ENCODE data around the gene TUBA4A. TPM values are rescaled to one million over a fixed set of nuclear protein-coding genes. Genes with fewer than 3 reads are reported as not detected.
"Not testable (repeated sequence)": the region's sequence is repeated elsewhere in the genome, so short reads cannot be mapped to it uniquely, and the experiment has no call there.

TUBA4A gene
- total and polyA plus RNA-seq, 5 donors from 2014 or later: 217 to 323 (median 261) TPM

DNA sequence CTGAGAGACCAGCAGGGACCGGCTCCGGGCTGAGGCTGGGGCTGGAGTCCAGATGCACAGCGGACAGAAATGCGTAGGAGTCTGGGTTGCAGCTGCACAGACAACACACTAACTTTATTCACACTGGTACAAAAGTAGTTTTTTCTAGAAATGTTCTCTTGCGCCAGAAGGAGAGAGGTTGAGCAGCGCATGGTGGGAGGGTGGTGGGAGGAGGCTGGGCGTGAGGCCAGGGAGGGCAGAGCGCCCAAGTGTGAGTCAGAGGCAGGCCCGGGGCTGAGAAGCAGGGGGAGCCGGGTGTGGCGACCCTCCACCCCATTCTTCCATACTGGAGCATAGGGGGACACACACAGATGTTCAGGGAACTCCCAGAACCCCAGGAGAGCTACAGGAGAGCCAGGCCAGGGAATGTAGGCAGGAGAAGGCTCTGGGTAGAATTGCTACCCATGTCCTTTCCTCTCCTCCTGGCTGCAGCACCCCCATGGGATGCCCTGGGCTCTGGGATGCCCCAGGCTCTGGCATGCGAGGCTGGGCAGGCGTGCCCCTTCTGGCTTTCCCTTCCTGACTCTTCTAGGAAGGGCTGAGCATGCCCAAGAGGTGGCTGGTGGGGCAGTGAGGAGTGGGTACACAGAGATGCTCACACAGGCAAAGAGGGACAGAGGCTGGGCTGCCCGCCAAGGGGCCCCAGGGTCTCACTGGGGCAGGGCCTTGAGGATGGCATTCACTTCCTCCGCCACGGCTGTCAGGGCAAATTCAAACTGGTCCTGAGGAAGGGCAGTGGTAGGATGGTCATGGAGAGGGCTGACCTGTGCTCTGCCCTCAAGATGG is 36.0 kb upstream of the TUBA4A start:
- Mint-ChIP-seq H3K27me3 (peaks cover 5% of the 10 kb centered on the region), H3K4me3 (peak overlapping the region in 1 of 4 donors; percentile 47), H3K27ac (no peak overlapping the region), H3K36me3 (peaks cover 4% of the 10 kb centered on the region), H3K9me3 (no peaks in the 10 kb centered on the region), H3K4me1 (peaks cover 0 to 6% (median 0%) of the 10 kb centered on the region in 4 donors)
- no peak overlapping the region for H3K27ac ChIP-seq (ENCODE audit: insufficient read depth, low read length, poor library complexity, severe bottlenecking)
- no peak overlapping the region for H3K4me3 ChIP-seq (ENCODE audit: low read depth, low read length)
- H3K4me1 ChIP-seq (ENCODE audit: control insufficient read depth, insufficient read depth, low read length, poor library complexity, severe bottlenecking): peaks cover 11% of the 10 kb centered on the region
- no peak for ATAC-seq (ENCODE audit: low read depth in 2 of 2)
- DNase-seq: no peak
- H3K27me3 ChIP-seq (ENCODE audit: control insufficient read depth, insufficient read depth, low read length): no peaks in the 10 kb centered on the region
- H3K36me3 ChIP-seq (ENCODE audit: control insufficient read depth, insufficient read depth, low read length): peaks cover 11% of the 10 kb centered on the region
- no peaks in the 10 kb centered on the region for H3K9me3 ChIP-seq (ENCODE audit: control insufficient read depth in 2 of 2, low read length in 2 of 2)

DNA sequence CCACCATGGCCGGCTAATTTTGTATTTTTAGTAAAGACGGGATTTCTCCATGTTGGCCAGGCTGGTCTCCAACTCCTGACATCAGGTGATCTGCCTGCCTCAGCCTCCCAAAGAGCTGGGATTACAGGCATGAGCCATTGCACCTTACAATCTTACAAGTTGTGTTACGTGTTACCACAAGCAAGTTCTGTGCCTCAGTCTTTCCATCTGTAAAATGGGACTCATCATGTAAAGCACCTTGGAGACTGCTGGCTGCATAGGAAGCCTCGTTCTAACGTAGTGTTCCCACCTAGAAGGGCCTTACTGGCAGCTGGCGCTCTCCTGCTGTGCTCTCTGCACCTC is 35.4 kb upstream of the TUBA4A start:
- peaks cover 4% of the 10 kb centered on the region for H3K36me3 Mint-ChIP-seq
- peaks cover 0 to 4% (median 0%) of the 10 kb centered on the region in 4 donors for H3K4me1 Mint-ChIP-seq
- no peak overlapping the region for H3K27ac Mint-ChIP-seq

DNA sequence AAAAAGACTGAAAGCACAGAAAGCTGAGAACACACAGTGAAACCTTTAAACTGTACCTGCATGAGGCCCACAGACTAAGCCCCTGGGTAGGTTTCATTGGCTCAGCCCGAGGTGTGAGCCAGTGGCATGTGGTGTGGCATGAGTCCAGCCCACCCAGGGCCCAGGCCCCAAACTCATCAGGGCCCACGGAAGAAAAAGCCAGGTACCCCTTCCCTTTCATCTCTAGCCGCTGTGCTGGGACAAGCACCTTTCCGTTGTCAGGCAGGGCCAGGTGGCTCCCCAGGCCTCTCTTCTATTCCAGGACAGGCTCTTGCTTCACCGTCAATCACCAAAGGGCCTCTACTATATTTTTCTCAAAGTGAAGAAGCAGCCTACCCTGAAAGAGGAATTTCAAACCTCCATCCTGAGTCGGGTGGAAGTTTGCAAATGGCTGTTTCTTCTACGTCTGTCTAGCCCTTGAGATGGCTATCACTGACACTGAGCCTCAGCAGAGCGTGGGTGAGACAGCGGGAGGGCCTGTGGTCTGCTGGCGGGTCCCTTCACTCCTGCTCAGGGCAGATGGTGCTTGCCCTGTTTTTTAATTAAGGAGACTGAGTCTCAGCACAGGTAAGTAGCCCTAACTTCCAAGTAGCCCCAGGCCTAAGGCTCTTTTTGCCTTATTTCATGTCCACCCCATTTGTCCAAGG is 34.0 kb upstream of the TUBA4A start:
- DNase-seq: no peak
- peak overlapping the region; percentile 31 for H3K27ac ChIP-seq (ENCODE audit: insufficient read depth, low read length, poor library complexity, severe bottlenecking)
- H3K4me3 ChIP-seq (ENCODE audit: low read depth, low read length): no peak overlapping the region
- Mint-ChIP-seq H3K4me3 (no peak overlapping the region), H3K27ac (peak overlapping the region in 1 of 3 donors; percentile 2), H3K4me1 (peaks cover 0 to 14% (median 4%) of the 10 kb centered on the region in 4 donors), H3K27me3 (peaks cover 3% of the 10 kb centered on the region), H3K9me3 (no peaks in the 10 kb centered on the region), H3K36me3 (peaks cover 14% of the 10 kb centered on the region)
- H3K27me3 ChIP-seq (ENCODE audit: control insufficient read depth, insufficient read depth, low read length): no peaks in the 10 kb centered on the region
- H3K36me3 ChIP-seq (ENCODE audit: control insufficient read depth, insufficient read depth, low read length): peaks cover 30% of the 10 kb centered on the region
- peaks cover 4% of the 10 kb centered on the region for H3K4me1 ChIP-seq (ENCODE audit: control insufficient read depth, insufficient read depth, low read length, poor library complexity, severe bottlenecking)
- no peak for ATAC-seq (ENCODE audit: low read depth in 2 of 2)
- H3K9me3 ChIP-seq (ENCODE audit: control insufficient read depth in 2 of 2, low read length in 2 of 2): no peaks in the 10 kb centered on the region

More for the DNA sequence above, 35.4 kb upstream of the TUBA4A start:
- no peak overlapping the region for H3K4me3 ChIP-seq (ENCODE audit: low read depth, low read length)
- no peaks in the 10 kb centered on the region for H3K27me3 ChIP-seq (ENCODE audit: control insufficient read depth, insufficient read depth, low read length)
- no peak for ATAC-seq (ENCODE audit: low read depth in 2 of 2)
- no peak for DNase-seq
- no peaks in the 10 kb centered on the region for H3K9me3 ChIP-seq (ENCODE audit: control insufficient read depth in 2 of 2, low read length in 2 of 2)
- no peak overlapping the region for H3K27ac ChIP-seq (ENCODE audit: insufficient read depth, low read length, poor library complexity, severe bottlenecking)
- H3K4me3 Mint-ChIP-seq: peak overlapping the region in 1 of 4 donors; percentile 47
- H3K36me3 ChIP-seq (ENCODE audit: control insufficient read depth, insufficient read depth, low read length): peaks cover 16% of the 10 kb centered on the region
- H3K9me3 Mint-ChIP-seq: no peaks in the 10 kb centered on the region
- peaks cover 5% of the 10 kb centered on the region for H3K27me3 Mint-ChIP-seq
- H3K4me1 ChIP-seq (ENCODE audit: control insufficient read depth, insufficient read depth, low read length, poor library complexity, severe bottlenecking): peaks cover 5% of the 10 kb centered on the region

DNA sequence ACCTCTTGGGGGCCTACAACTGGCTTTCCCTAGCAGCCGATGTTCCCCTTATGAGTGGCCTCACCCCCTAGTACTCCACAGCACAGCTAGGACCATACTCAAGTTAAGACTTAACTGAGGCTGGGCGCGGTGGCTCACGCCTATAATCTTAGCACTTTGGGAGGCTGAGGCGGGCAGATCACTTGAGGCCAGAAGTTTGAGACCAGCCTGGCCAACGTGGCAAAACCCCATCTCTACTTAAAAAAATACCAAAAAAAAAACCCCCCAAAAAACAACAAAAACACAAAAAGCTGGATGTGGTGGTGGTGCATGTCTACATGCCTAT is 33.4 kb upstream of the TUBA4A start:
- H3K27me3 Mint-ChIP-seq; H3K9me3 ChIP-seq (ENCODE audit: control insufficient read depth in 2 of 2, low read length in 2 of 2); H3K27ac ChIP-seq (ENCODE audit: insufficient read depth, low read length, poor library complexity, severe bottlenecking); H3K27ac Mint-ChIP-seq; H3K9me3 Mint-ChIP-seq; H3K27me3 ChIP-seq (ENCODE audit: control insufficient read depth, insufficient read depth, low read length); ATAC-seq (ENCODE audit: low read depth in 2 of 2); H3K4me3 ChIP-seq (ENCODE audit: low read depth, low read length); H3K4me3 Mint-ChIP-seq; H3K4me1 ChIP-seq (ENCODE audit: control insufficient read depth, insufficient read depth, low read length, poor library complexity, severe bottlenecking); DNase-seq: not testable (repeated sequence)
- H3K36me3 Mint-ChIP-seq: peaks cover 15% of the 10 kb centered on the region
- H3K36me3 ChIP-seq (ENCODE audit: control insufficient read depth, insufficient read depth, low read length): peaks cover 37% of the 10 kb centered on the region
- H3K4me1 Mint-ChIP-seq: peaks cover 2 to 20% (median 6%) of the 10 kb centered on the region in 4 donors

DNA sequence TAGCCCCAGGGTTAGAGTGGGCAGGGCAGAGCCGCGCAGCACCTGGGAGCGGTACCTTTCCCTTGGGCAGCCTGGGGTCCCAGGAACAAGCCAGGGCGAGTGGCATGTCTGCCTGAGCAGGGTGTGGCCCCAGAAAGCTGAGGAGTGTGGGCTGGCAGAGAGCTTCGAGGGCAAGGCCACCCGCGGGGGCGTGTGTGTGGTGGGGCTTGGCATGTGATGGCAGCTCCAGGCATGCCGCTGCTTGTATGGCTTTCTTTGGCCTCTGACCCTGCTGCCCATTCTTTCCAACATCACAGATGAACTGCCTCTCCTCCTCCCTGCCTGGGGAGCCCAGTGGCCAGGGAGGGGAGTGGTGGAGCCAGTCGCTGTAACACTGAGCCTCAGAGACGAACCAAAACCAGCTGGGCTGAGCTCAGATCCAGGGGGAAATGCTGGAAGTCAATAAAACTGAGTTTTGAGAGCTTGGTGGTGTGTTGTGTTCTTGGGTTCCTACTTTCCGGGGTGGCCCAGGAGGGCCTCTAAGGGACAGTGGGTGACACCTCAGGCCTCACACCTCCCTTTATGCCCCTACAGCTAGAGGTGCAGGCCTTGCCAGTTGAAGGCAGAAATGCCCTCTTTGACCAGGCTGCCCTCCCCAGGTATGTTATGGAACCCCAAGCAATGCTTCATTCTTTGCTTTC is 32.9 kb upstream of the TUBA4A start:
- H3K4me1 Mint-ChIP-seq: peaks cover 3 to 24% (median 7%) of the 10 kb centered on the region in 4 donors
- DNase-seq (no peak), ATAC-seq (ENCODE audit: low read depth in 2 of 2) (no peak)
- H3K27me3 ChIP-seq (ENCODE audit: control insufficient read depth, insufficient read depth, low read length): no peaks in the 10 kb centered on the region
- no peak overlapping the region for H3K4me3 ChIP-seq (ENCODE audit: low read depth, low read length)
- peaks cover 42% of the 10 kb centered on the region for H3K36me3 ChIP-seq (ENCODE audit: control insufficient read depth, insufficient read depth, low read length)
- H3K9me3 ChIP-seq (ENCODE audit: control insufficient read depth in 2 of 2, low read length in 2 of 2): no peaks in the 10 kb centered on the region
- peaks cover 4% of the 10 kb centered on the region for H3K27me3 Mint-ChIP-seq
- no peaks in the 10 kb centered on the region for H3K9me3 Mint-ChIP-seq
- H3K4me3 Mint-ChIP-seq: peak overlapping the region in 1 of 4 donors; percentile 80
- H3K27ac Mint-ChIP-seq: peak overlapping the region in 2 of 3 donors; percentile 60 to 63
- H3K36me3 Mint-ChIP-seq: peaks cover 16% of the 10 kb centered on the region
- H3K27ac ChIP-seq (ENCODE audit: insufficient read depth, low read length, poor library complexity, severe bottlenecking): no peak overlapping the region
- peaks cover 4% of the 10 kb centered on the region for H3K4me1 ChIP-seq (ENCODE audit: control insufficient read depth, insufficient read depth, low read length, poor library complexity, severe bottlenecking)

DNA sequence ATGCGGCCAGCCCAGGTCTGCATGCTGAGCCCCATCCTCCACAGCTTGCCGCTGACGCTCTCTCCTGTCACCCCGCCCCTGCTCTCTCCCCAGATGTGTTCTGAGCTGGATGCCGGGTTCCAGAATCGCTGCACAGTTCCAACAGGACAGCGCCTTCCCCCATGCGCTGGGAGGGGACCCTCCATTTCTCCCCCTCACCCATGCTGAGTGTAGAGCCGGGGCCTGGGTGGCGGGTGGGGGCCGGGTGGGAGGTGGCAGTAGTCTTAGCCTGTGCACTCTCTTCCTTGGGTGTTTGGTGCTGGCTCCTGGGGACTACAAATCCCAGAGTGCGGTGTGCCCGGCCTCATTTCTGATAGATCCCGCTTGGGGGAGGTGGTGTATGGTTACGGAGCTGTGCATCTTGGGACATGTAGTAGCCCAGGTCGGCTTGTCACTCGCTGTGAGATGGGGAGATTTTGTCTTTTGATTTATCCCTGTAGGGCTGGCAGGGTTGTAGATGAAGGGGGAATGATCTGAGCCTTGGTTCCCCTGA is 32.2 kb upstream of the TUBA4A start:
- peaks cover 4% of the 10 kb centered on the region for H3K4me1 ChIP-seq (ENCODE audit: control insufficient read depth, insufficient read depth, low read length, poor library complexity, severe bottlenecking)
- ATAC-seq (ENCODE audit: low read depth in 2 of 2) (no peak), DNase-seq (no peak)
- peaks cover 48% of the 10 kb centered on the region for H3K36me3 ChIP-seq (ENCODE audit: control insufficient read depth, insufficient read depth, low read length)
- H3K4me1 Mint-ChIP-seq: peaks cover 6 to 30% (median 8%) of the 10 kb centered on the region in 4 donors
- no peak overlapping the region for H3K4me3 Mint-ChIP-seq
- H3K9me3 ChIP-seq (ENCODE audit: control insufficient read depth in 2 of 2, low read length in 2 of 2): no peaks in the 10 kb centered on the region
- peaks cover 22% of the 10 kb centered on the region for H3K36me3 Mint-ChIP-seq
- H3K9me3 Mint-ChIP-seq: no peaks in the 10 kb centered on the region
- H3K27me3 ChIP-seq (ENCODE audit: control insufficient read depth, insufficient read depth, low read length): no peaks in the 10 kb centered on the region
- no peak overlapping the region for H3K4me3 ChIP-seq (ENCODE audit: low read depth, low read length)
- H3K27ac ChIP-seq (ENCODE audit: insufficient read depth, low read length, poor library complexity, severe bottlenecking): no peak overlapping the region
- peaks cover 4% of the 10 kb centered on the region for H3K27me3 Mint-ChIP-seq
- peak overlapping the region in 2 of 3 donors; percentile 60 to 63 for H3K27ac Mint-ChIP-seq

DNA sequence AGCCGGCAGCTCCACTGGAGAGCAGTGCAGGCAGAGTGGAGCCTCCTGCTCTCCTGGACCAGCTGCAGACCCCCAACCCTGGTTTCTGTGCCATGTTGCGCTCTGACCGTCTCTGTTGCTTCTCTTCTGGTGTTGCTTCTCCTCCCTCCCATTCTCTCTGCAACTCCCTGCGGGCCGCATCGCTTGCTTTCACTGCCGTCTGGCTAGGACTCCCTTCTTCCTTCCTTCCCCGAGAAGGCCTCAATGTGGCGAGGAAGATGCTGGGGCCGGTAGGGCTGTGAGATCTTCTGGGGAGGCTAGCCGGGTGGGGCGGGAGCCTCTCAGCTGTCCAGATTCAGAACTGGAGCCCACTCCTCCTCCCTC is 31.6 kb upstream of the TUBA4A start:
- H3K9me3 ChIP-seq (ENCODE audit: control insufficient read depth in 2 of 2, low read length in 2 of 2): no peaks in the 10 kb centered on the region
- no peaks in the 10 kb centered on the region for H3K9me3 Mint-ChIP-seq

More for the DNA sequence above, 31.6 kb upstream of the TUBA4A start:
- Mint-ChIP-seq H3K4me3 (peak overlapping the region in 1 of 4 donors; percentile 72), H3K27ac (no peak overlapping the region), H3K4me1 (peaks cover 6 to 36% (median 9%) of the 10 kb centered on the region in 4 donors), H3K36me3 (peaks cover 28% of the 10 kb centered on the region), H3K27me3 (peaks cover 4% of the 10 kb centered on the region)
- ATAC-seq (ENCODE audit: low read depth in 2 of 2) (no peak), DNase-seq (no peak)
- Histone ChIP-seq H3K27ac (ENCODE audit: insufficient read depth, low read length, poor library complexity, severe bottlenecking) (no peak overlapping the region), H3K4me1 (ENCODE audit: control insufficient read depth, insufficient read depth, low read length, poor library complexity, severe bottlenecking) (peaks cover 6% of the 10 kb centered on the region), H3K27me3 (ENCODE audit: control insufficient read depth, insufficient read depth, low read length) (no peaks in the 10 kb centered on the region), H3K4me3 (ENCODE audit: low read depth, low read length) (no peak overlapping the region), H3K36me3 (ENCODE audit: control insufficient read depth, insufficient read depth, low read length) (peaks cover 54% of the 10 kb centered on the region)
